NCI-H2171 (cell line): ENCODE data around the gene TSKS.
"Not testable (repeated sequence)": the region's sequence is repeated elsewhere in the genome, so short reads cannot be mapped to it uniquely, and the experiment has no call there.

Experiments
- DNase-seq: peaks from one replicate; lab custom pipeline; 2025; lab: John Stamatoyannopoulos, UW

Gene TSKS

DNA sequence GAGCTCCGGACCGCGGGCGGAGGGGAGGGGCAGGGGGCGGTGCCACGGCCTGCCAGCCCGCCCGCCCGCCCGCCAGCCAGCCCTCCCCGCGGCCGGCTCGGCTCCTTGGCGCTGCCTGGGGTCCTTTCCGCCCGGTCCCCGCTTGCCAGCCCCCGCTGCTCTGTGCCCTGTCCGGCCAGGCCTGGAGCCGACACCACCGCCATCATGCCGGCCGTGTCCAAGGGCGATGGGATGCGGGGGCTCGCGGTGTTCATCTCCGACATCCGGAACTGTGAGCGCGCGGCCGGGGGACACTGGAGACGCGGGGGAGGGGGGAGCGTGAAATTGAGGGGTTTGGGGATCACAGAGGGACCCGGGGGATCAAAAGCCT, 3.8 kb upstream of the TSKS start, which contains the start of gene AP2A1:
TSS of gene AP2A1 (plus strand) at position 72 of the 370 bp plus-strand sequence. CDS start at position 205, 133 bp downstream.
- DNase-seq: peak; percentile 43

DNA sequence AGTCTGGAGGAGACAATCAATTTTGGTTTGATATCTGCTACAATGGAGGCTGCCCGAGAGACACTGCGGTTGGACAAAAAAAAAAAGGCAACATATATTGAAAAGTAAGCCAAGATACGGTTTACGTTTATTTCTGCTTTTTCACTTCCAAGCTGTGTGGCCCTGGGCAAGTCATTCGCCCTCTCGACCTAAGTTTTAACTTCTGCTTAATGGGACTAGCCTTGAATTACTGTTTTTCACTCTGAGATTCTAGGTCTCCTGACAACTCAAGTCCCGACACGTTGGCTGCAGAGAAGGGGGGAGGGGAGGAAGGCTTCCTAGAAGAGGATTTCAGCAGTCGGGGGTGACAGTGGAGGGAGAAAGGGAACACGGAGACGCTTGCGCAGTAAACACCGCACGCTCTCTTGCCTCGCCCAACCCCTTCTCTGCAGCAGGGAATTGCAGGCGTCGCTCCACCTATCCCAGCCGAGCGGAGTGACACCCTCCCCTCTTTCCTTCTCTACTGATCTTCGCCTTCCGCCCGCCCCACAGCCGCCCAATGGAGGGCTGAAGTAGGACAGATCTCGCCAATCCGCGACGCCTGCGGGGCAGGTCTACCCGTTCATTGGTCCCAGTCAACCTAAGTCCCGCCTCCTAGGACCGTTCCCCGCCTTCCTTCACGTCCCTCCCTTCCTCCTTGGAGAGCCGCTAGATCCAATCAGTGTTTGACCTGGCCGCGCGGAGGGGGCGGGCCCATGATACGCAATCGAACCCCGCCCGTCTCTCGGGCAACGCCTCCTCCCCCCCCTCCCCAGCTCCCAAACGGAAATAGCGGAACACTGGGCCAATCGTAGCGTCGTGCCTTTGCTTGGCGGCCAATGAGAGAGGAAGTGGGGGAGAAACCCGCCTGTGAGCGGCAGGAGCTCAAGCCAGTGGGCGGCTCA, 3.2 kb upstream of the TSKS start:
- peak; percentile 98 for DNase-seq

DNA sequence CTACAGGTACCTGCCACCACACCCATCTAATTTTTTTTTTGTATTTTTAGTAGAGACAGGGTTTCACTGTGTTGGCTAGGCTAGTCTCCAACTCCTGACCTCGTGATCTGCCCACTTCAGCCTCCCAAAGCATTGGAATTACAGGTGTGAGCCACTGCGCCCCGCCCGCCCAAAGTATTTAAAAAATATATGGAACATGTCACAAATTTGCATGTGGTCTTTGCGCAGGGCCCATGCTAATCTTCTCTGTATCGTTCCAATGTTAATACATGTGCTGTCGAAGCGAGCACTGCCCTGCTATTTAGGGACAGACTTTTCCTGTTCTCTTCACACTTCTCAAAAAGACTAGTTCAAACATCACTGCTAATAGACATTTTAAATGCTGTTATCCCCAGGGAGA, 1.2 kb upstream of the TSKS start:
- DNase-seq: no peak

DNA sequence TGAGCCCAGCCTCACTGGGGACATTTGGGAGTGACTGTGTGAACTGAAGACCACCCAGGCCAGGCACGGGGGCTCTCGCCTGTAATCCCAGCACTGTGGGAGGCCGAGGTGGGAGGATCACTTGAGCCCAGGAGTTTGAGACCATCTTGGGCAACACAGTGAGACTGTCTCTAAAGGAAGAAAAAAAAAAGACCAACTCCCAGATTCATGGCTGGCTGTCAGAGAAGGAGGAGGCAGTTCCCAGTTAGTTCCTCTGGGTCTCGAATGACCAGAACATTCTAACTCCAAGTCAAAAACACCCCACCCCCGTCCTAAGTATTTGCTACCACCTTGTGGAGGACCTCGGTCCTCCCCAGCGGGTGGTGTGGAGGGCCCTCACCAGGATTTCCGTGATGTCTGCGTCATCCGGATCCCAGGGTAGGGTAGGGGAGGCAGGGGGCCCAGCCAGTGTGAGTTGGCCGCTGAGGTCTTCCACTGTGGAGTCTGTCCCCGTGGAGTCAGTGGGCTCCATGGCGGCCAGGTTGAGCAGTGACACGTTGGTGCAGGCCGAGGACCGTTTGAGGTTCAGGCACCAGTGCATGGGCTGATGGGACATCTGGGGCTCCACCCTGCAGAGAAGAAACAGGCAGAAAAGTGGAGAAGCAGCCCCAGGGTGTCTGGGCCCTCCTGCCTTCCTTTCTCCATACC, 1.3 kb downstream of the TSKS start:
- DNase-seq: no peak

DNA sequence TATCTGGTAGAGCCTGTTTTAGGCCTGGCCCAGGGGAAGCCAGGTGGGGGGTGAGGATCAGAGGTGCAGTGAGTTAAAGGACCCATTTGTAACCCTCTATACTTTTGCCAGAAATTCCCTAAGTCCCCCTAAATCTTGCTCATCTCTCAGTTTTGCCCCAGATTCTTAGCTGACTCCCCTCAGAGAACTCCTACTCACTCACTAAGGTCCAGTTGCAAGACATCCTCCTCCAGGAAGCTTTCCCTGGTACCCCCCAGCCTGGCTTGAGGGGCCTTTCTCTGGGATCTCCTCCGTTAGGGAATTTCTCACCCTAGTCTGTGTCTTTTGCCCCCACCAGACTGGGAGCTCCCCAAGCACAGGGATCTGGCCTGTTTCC, 1.9 kb downstream of the TSKS start:
- DNase-seq: no peak

DNA sequence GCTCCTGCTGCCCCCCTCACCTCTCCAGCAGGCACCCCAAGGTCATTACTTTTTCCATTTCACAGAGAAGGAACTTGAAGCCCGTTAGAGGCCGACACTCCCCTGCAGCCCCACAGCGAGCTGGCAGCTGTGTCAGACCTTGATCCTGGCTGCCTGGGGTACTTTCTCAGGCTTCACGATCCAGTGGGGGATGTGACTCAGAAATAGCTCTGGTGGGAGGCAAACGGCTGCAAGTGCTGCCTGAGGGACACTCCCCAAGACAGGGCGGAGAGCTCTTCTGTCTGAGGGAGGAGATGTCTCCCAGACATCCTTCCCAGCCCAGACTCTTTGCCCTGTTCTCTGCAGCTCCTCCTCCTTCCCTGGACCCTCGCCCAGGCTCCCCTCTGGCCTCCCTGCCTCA, 4.8 kb downstream of the TSKS start:
- DNase-seq: no peak

DNA sequence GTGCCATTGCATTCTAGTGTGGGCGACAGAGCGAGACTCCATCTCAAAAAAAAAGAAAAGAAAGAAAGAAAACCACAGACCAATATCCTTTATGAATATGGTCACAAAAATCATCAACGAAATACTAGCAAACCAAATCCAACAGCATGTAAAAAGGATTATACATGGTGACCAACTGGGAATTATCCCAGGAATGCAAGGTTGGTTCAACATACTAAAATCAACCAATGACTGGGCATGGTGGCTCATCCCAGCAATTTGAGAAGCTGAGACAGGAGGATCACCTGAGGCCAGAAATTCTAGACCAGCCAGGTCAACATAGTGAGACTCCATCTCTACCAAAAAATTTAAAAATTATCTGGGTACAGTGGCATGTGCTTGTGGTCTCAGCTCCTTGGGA, 7.2 kb downstream of the TSKS start:
- DNase-seq: no peak

DNA sequence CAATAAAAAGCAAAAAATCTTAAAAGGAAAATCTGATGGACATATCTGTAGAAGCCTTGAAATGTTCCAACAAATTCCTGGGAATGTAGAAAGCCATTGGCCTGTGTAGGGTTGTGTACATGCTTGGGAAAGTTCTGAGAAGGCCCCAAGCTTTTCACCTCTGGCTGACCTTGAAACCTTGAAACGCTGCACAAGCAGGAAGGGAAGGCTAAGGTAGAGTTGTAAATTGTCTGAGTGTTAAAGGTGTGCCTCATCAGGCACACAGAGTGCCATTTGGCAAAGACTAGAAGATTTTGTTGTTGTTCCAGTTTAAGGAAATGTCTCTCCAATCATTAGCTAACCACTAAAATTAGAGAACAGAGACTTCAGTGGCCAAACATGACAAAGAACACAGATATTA, 10.4 kb downstream of the TSKS start:
- no peak for DNase-seq

DNA sequence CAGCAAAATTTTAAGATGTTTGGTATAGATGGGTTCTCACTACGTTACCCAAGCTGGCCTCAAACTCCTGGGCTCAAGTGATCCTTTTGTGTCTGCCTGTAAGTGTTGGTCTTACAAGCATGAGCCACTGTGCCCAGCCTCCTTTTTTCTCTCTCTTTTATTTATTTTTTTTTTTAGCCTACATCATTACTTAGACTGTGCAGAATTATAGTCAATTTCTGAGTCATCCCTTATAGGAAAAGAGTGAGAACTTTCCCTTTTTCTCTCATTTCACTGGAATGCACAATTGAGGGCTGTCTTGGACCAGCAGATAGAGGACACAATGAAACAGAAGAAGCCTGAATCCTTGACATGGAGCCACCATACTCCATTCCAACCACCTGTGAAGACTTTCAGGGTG, 13.3 kb downstream of the TSKS start:
- DNase-seq: no peak

DNA sequence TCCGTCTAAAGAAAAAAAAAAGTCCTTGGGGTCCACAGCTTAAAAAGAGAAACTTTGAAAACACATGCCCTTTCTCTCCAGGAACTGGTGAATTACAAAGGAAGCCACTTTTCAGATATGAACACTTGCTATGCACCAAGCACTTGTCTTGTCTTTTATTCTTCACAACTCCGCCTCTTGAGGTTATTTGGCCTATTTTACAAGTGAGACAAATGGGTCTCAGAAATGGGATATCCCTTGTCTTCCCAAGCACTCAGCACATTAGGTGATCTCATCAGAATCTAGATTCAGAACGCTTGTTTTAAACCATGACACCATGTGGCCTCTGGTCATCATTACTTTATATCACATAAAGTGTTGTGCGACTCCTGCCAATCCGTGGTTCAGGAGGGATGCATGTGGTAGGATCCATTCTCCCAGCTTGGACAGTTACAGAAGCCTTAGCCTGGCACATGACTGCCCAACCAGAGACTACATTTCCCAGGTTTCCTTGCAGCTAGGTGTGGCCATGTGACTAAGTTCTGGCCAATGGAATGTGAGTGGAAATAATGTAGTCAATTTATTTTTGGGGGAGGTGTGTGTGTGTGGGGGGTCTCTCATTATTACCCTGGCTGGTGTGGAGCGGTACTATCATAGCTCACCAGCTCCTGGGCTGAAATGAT, 13.9 kb downstream of the TSKS start:
- no peak for DNase-seq

DNA sequence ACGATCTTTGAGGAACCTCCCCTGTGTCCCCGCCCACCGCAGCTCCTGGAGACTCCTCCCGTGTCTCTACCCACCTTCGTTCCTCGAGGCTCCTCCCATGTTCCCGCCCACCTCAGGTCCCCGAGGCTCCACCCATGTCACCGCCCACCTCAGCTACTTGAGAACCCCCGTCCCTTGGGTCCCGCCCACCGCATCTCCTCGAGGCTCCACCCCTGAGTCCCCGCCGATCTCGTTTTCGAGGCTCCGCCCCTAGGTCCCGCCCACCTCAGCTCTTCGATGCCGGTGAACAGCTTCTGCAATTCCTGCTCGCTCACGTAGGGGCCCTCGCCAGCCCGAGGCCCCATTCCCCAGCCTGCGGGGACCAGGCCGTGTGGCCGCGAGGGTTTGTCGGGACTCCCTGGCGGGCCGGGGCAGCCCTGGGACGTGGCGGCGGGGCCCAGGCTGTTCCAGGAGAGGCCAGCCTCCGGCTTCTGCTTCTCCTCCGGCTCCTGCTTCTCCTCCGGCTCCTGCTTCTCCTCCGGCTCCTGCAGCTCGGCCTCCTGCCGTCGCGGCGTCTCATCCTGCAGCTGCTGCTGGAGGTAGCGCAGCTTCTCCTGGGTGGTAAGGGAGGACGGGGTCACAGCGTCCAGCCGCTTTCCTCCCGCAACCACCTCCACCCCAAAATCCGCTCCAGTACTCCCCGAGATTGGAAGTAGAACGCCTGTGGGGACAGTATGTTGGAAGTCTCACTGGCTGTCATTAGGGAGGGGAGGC, 16.7 kb downstream of the TSKS start:
- no peak for DNase-seq

DNA sequence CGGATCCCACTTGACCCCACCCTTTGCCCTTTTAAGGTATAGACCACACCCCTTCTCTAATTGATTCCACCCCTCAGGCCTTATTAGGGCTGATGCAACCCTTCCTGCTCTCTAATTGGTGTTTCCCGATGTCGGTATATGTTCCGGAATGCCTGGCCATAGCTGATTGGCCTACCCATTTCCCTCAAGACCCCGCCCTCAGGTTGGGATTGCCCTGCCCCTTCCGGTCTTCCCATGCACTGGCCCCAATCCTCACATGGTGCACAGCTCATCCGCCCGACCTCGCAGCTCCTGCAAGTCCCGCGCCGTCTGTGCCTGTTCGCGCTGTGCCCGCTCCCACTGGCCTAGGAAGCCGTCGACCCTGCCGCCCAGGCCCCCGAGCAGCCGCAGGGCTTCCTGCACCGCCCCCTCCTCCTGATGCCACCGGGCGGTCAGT, 18.1 kb downstream of the TSKS start:
- DNase-seq: no peak

DNA sequence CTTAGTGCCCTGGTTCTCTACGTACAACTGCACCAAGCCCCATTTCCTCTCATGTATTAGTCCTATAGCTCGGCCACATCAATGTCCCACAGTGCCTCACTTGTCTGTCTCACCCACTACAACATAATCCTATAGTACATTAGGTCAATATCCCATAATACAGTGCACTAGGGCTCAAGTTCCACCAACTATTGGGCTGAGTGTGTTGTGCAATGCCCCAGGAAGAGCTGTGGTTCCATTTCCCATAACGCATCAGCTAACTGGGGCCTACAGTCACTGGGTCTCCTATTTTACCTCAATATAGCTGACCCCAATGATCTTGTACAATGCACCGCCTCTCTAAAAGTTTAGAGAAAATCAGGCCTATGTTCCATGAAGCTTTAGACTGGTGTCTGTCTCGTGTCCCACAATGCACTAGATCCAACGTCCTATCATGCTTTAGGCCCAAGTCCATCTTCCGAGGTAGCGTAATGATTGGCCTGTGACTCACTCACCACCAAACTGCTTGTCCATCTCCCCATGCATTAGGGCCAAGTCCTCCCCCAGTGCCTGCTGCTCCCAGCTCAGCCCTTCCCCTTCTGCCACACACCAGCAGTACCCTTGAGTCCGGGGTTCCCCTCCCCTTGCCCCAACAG, 21.8 kb downstream of the TSKS start:
- no peak for DNase-seq

DNA sequence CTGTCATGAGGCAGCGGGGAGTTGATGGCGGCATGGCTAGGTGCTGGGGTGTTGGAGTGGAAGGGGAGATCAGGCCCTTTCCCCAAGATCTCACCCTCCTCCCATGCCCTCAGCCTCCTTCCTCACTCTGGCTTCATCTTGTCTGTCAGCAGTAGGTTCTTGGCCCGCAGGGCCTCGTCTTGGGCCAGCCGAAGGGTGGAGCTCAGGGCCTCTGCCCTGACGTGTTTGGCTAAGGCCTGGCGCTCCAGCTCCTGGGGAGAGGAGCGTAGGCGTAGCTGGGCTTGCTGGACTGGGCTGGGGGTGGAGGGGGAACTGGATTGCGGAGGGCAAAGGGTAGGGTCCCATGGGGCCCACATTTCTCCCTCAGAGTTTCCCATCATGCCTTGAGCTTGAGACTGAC, 23.2 kb downstream of the TSKS start:
- DNase-seq: no peak

DNA sequence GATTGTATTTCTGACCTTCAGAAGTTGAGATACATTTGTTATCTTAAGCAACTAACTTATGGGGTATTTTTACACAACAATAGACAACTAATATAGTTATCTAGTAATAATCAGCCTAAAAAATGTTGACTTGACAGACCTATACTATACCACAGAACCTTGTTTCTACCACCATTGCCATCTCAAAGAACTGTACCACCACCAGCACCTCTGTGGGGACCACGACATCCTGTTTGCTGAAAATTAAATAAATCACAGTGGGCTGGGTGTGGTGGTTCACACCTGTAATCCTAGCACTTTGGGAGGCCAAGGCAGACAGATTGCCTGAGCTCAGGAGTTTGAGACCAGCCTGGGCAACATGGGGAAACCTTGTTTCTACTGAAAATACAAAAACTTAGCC, 24.0 kb downstream of the TSKS start:
- no peak for DNase-seq

DNA sequence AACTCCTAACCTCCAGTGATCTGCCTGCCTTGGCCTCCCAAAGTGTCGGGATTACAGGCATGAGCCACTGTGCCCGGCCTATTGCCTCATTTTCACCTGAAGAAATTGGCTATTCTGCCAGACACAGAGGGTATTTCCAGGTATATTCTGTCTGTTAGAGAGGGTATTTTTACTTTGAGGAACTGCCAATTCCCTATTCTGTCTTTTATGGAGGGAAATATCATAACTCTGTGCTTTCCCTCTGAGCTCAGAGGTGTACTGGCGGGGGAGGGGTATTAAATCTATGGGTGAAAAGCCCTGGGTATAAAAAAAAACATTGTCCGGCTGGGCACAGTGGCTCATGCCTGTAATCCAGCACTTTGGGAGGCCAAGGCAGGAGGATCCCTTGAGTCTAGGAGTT, 24.8 kb downstream of the TSKS start:
- DNase-seq: no peak

DNA sequence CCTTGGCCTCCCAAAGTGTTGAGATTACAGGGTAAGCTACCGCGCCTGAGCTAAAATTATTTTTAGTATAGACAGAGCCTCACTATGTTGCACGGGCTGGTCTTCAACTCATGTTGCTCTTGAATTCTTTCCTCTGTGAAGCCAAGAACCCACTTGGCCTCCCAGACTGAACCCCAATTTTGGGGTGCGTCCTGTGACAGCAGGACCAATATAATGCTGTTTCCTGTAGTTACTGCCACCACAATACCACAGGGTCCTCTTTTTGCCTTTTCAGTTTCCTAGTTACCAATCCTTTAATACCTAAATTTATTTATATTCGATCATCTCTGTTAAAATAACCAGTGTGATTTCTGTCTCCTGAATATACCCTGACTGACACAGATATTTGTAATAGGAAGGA, 32.9 kb downstream of the TSKS start:
- DNase-seq: no peak

DNA sequence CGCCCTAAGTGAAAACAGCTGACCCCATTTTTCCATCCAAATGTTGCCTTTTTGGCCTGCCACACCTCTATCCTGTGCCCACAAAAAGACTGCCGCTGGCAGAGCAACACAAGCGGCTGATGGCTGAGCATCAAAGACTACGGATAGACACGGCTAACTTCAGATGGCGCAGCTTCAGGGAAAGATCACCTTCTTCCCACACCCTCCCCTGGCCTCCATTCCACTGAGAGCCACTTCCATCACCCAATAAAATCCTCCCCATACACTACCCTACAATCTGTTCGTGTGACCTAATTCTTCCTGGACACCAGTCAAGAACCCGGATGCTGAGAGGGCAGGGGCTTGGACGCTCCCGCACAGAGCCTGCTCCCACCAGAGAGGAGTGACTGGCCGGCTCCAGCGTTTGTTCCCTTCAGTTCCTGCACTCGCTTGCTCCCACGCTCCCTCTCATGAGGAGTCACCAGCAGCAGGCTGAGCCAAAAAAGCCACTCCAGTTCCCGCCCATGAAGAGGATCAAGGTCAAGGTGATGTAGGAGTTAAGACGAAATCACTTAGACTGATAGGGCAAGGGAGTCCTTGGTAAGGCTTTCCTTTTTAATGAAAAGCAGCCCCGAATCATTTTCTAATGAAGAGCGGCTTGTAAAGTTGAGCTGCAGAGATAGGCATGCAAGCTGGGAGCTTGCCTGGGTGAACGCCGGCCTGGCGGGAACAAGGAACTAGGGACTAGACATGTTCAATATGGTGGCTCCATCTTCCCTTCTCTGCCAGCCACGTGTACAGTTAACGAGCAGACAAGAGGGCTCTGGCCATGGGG, 35.7 kb downstream of the TSKS start:
- DNase-seq: no peak

DNA sequence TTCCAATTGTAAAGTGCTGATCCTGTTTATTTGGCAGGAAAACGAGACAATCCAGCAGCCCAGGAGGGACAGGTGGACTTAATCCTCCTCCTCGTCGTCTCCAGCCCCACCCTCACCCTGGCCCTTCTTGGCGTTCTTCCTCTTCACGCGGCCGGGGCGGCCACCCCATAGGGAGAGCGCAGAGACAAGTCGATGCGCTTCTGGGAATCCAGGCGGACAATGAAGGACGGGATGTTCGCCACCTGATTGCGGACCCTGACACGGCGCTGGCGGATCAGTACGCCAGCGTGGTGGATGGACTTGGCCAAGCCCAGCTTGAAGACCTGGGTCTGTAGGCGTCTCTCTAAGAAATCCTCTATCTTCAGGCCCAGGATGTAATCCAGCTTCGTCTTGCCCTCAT, 43.7 kb downstream of the TSKS start:
- DNase-seq: not testable (repeated sequence)

DNA sequence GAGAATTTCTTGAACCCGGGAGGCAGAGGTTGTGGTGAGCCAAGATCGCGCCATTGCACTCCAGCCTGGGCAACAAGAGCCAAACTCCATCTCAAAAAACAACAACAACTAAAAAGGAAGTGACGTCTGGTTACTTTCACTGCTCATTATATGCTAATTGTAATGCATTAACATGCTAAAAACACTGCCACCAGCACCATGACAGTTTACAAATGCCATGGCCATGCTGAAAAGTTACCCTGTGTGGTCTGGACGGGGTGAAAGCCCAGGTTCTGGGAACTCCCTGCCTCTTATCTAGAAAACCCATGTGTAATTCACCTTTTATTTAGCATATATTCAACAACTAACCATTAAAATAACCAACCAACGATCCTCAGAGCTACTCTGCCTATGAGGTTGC, 44.1 kb downstream of the TSKS start:
- DNase-seq: no peak

DNA sequence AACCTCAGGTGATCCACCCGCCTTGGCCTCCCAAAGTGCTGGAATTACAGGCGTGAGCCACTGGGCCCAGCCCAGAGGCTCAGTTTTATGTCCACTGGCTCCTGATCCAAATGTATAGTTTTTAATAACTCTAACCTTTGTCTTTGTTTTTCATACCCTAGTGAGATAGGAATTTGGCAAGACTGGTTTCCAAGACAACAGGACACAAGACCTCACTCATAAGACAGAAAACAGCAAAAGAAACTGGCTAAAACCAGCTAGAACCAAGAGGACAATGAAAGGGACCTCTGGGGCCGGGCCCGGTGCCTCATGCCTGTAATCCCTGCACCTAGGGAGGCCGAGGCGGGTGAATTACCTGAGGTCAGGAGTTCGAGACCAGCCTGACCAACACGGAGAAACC, 44.6 kb downstream of the TSKS start:
- DNase-seq: no peak
